Measurements from ENCODE around the gene HEPHL1.

Gene HEPHL1

GRCh38 chr11:94133752-94134151, 112.6 kb downstream of the HEPHL1 start:
- Histone ChIP-seq H3K27ac (no peak overlapping the region), H3K9me3 (ENCODE audit: severe bottlenecking) (no peaks in the 10 kb centered on the region), H3K36me3 (no peaks in the 10 kb centered on the region; the same call in 1 of the 2 replicates), H3K4me3 (ENCODE audit: low read depth, low read length) (no peak overlapping the region), H3K27me3 (ENCODE audit: insufficient read depth, low read depth, severe bottlenecking) (no peaks in the 10 kb centered on the region)
- DNase-seq: no peak
- TF ChIP-seq CTCF (IDR thresholded peaks at IDR 0.05; ENCODE audit: low read depth, low read length): no peak

GRCh38 chr11:94134651-94135512, 113.7 kb downstream of the HEPHL1 start:
- no peak for TF ChIP-seq CTCF (IDR thresholded peaks at IDR 0.05; ENCODE audit: low read depth, low read length)
- no peak for DNase-seq
- no peaks in the 10 kb centered on the region for H3K9me3 ChIP-seq (ENCODE audit: severe bottlenecking)
- H3K4me3 ChIP-seq (ENCODE audit: low read depth, low read length): no peak overlapping the region
- H3K27ac ChIP-seq: no peak overlapping the region
- H3K27me3 ChIP-seq (ENCODE audit: insufficient read depth, low read depth, severe bottlenecking): no peaks in the 10 kb centered on the region
- no peaks in the 10 kb centered on the region for H3K36me3 ChIP-seq

GRCh38 chr11:94139416-94139815, 118.3 kb downstream of the HEPHL1 start:
- TF ChIP-seq CTCF (IDR thresholded peaks at IDR 0.05; ENCODE audit: low read depth, low read length): no peak
- no peak for DNase-seq
- no peaks in the 10 kb centered on the region for H3K9me3 ChIP-seq (ENCODE audit: severe bottlenecking)

GRCh38 chr11:94140154-94140655, 119.1 kb downstream of the HEPHL1 start:
- TF ChIP-seq CTCF (IDR thresholded peaks at IDR 0.05; ENCODE audit: low read depth, low read length): no peak
- H3K36me3 ChIP-seq: no peaks in the 10 kb centered on the region
- H3K4me3 ChIP-seq (ENCODE audit: low read depth, low read length): no peak overlapping the region
- no peaks in the 10 kb centered on the region for H3K9me3 ChIP-seq (ENCODE audit: severe bottlenecking)
- DNase-seq: no peak
- no peak overlapping the region for H3K27ac ChIP-seq
- H3K27me3 ChIP-seq (ENCODE audit: insufficient read depth, low read depth, severe bottlenecking): no peaks in the 10 kb centered on the region

More at GRCh38 chr11:94139416-94139815, 118.3 kb downstream of the HEPHL1 start:
- Histone ChIP-seq H3K27ac (no peak overlapping the region), H3K4me3 (ENCODE audit: low read depth, low read length) (no peak overlapping the region), H3K36me3 (no peaks in the 10 kb centered on the region), H3K27me3 (ENCODE audit: insufficient read depth, low read depth, severe bottlenecking) (no peaks in the 10 kb centered on the region)

- Histone ChIP-seq H3K27me3 (ENCODE audit: insufficient read depth, low read depth, severe bottlenecking) (no peaks in the 10 kb centered on the region), H3K36me3 (no peaks in the 10 kb centered on the region), H3K9me3 (ENCODE audit: severe bottlenecking) (no peaks in the 10 kb centered on the region), H3K27ac (no peak overlapping the region), H3K4me3 (ENCODE audit: low read depth, low read length) (no peak overlapping the region)
- peak; percentile 24 for DNase-seq
- no peak for TF ChIP-seq CTCF (IDR thresholded peaks at IDR 0.05; ENCODE audit: low read depth, low read length)
Measured at GRCh38 chr11:94141511-94142307, 120.6 kb downstream of the HEPHL1 start.

Data from WERI-Rb-1 (cell line).